HepG2 (cell line): ENCODE data around the gene LRP1B.

ENCODE experiments used
- KLF9 ChIP-seq: IDR thresholded peaks from 2 replicates; pipeline ENCODE4 v1.6.1; 2016; ENCODE audit warnings: low read depth
- ZNF773 ChIP-seq: sonication (generic); formaldehyde crosslinking; IDR thresholded peaks from 2 replicates; pipeline ENCODE4 v1.4.0; 2020; ENCODE audit warnings: missing genetic modification reagents, borderline replicate concordance

DNA sequence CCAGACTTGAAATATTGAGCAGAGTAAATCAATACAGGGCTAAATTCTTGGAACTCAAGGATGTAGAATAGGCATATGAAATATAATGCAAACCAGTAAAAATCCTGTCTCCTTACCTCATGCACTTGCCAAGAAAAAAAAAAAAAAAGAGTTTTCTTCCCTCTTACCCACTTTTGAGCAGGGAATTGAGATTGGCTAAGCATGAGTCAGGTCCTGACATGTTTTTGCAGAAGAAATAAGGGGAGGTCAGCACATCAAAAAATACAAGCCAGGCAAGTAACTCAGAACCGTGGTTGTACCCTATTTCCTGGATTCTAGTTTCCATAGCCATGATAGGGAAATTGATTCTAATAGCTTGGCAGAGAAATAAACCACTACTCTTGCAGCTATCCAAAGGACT lies 1526.7 kb downstream of the LRP1B start:
- TF ChIP-seq ZNF773 (CRISPR knock-in tag) (no peak), KLF9 (no peak)
